Measurements from ENCODE around the gene CBARP. TPM values are rescaled to one million over a fixed set of nuclear protein-coding genes. Genes with fewer than 3 reads are reported as not detected.

CBARP gene
- polyA plus RNA-seq, 3 donors, result 0.20 to 4.3 (median 2.0) TPM

- WGBS, 3 donors, result 93 to 95% (median 93%) methylated on average over 15 of the region's 15 CpGs
- H3K27ac ChIP-seq (ENCODE audit: low read depth, low read length), result no peak overlapping the region
These were observed 39.3 kb upstream of the CBARP start for GRCh38 chr19:1277061-1277460.

- no peak overlapping the region for H3K27ac ChIP-seq (ENCODE audit: low read depth, low read length)
- 59 to 68% (median 63%) methylated on average over 10 of the region's 10 CpGs for WGBS, 3 donors
These were observed 38.8 kb upstream of the CBARP start for GRCh38 chr19:1276628-1277022.

- 9 to 11% (median 9%) methylated on average over 34 to 43 of the region's 43 CpGs for WGBS, 3 donors
- H3K27ac ChIP-seq (ENCODE audit: low read depth, low read length), result peak overlapping the region; percentile 67
These were observed 38.3 kb upstream of the CBARP start for GRCh38 chr19:1275976-1276627.

- H3K27ac ChIP-seq (ENCODE audit: low read depth, low read length), result peak within 1 kb of the TSS; percentile 67
- 0 to 1% (median 0%) methylated on average over 68 to 98 of the region's 98 CpGs for WGBS, 3 donors
These were observed 37.6 kb upstream of the CBARP start, which contains the start of gene FAM174C for GRCh38 chr19:1275260-1275975. FAM174C (plus strand) TSS chr19:1275530; CDS start chr19:1275550, 20 bp downstream.

- 16 to 39% (median 26%) methylated on average over 41 to 44 of the region's 44 CpGs for WGBS, 3 donors
- peak overlapping the region; percentile 34 for H3K27ac ChIP-seq (ENCODE audit: low read depth, low read length)
These were observed 37.1 kb upstream of the CBARP start for GRCh38 chr19:1274852-1275259.

GRCh38 chr19:1274081-1274851, 36.5 kb upstream of the CBARP start:
- WGBS, 3 donors, result 77 to 85% (median 83%) methylated on average over 36 to 46 of the region's 46 CpGs
- H3K27ac ChIP-seq (ENCODE audit: low read depth, low read length), result no peak overlapping the region

- H3K27ac ChIP-seq (ENCODE audit: low read depth, low read length), result no peak overlapping the region
- 63 to 74% (median 65%) methylated on average over 25 of the region's 25 CpGs for whole genome bisulfite sequencing, 3 donors
These were observed 35.6 kb upstream of the CBARP start for GRCh38 chr19:1273263-1274041.

- H3K27ac ChIP-seq (ENCODE audit: low read depth, low read length), result no peak overlapping the region
- 70 to 71% (median 70%) methylated on average over 33 of the region's 33 CpGs for WGBS, 3 donors
These were observed 34.8 kb upstream of the CBARP start for GRCh38 chr19:1272423-1273262.

GRCh38 chr19:1271528-1272422, 34.0 kb upstream of the CBARP start:
- WGBS, 3 donors, result 58 to 74% (median 73%) methylated on average over 37 of the region's 37 CpGs
- H3K27ac ChIP-seq (ENCODE audit: low read depth, low read length), result no peak overlapping the region

- 33 to 68% (median 65%) methylated on average over 26 of the region's 26 CpGs for WGBS, 3 donors
These were observed 33.2 kb upstream of the CBARP start for GRCh38 chr19:1270854-1271527.

GRCh38 chr19:1270213-1270853, 32.5 kb upstream of the CBARP start:
- peak overlapping the region; percentile 75 for H3K27ac ChIP-seq (ENCODE audit: low read depth, low read length)
- WGBS, 3 donors, result 9 to 30% (median 20%) methylated on average over 8 of the region's 8 CpGs

More at GRCh38 chr19:1270854-1271527, 33.2 kb upstream of the CBARP start:
- H3K27ac ChIP-seq (ENCODE audit: low read depth, low read length), result no peak overlapping the region

- 1% methylated on average over 32 to 64 of the region's 64 CpGs for WGBS, 3 donors
- peak overlapping the region; percentile 88 for H3K27ac ChIP-seq (ENCODE audit: low read depth, low read length)
These were observed 31.8 kb upstream of the CBARP start for GRCh38 chr19:1269478-1270212.

GRCh38 chr19:1269065-1269477, 31.3 kb upstream of the CBARP start, which contains the start of gene CIRBP:
CIRBP (plus strand) TSS chr19:1269332; CDS start chr19:1270934, 1,602 bp downstream.
- WGBS, 3 donors, result 0% methylated on average over 35 to 50 of the region's 50 CpGs
- peak within 1 kb of the TSS; percentile 88 for H3K27ac ChIP-seq (ENCODE audit: low read depth, low read length)

GRCh38 chr19:1268226-1269064, 30.6 kb upstream of the CBARP start:
- H3K27ac ChIP-seq (ENCODE audit: low read depth, low read length), result peak overlapping the region; percentile 33
- WGBS, 3 donors, result 49 to 56% (median 56%) methylated on average over 40 of the region's 40 CpGs
